HepG2 (cell line): Measurements from ENCODE around the gene FILIP1. TPM values are rescaled to one million over a fixed set of nuclear protein-coding genes. Genes with fewer than 3 reads are reported as not detected.

ENCODE experiments used
- ARNTL ChIP-seq: sonication (generic); formaldehyde crosslinking; IDR thresholded peaks from 2 replicates; pipeline ENCODE4 v1.4.0; 2020; ENCODE audit warnings: mild to moderate bottlenecking, missing genetic modification reagents
- ATF3 ChIP-seq: sonication (generic); formaldehyde crosslinking; IDR thresholded peaks from 2 replicates; pipeline ENCODE4 v1.4.0; 2020; ENCODE audit warnings: missing genetic modification reagents
- CEBPB ChIP-seq: IDR thresholded peaks from 2 replicates; pipeline ENCODE4 v1.6.1; 2011; ENCODE audit warnings: low read depth, low read length, improper control_type of control experiment, borderline replicate concordance
- FOSL1 ChIP-seq: sonication (generic); formaldehyde crosslinking; IDR thresholded peaks from 2 replicates; pipeline ENCODE4 v1.9.0; 2021; ENCODE audit warnings: missing genetic modification reagents, borderline replicate concordance
- FOXK2 ChIP-seq: fragments of 450-650 bp; IDR thresholded peaks from 2 replicates; pipeline ENCODE4 v1.6.1; 2016
- GABPB1 ChIP-seq: IDR thresholded peaks from 2 replicates; pipeline ENCODE4 v1.6.1; 2016; ENCODE audit warnings: mild to moderate bottlenecking, missing genetic modification reagents, moderate library complexity, missing compliant biosample characterization
- HDAC1 ChIP-seq: sonication (generic); formaldehyde crosslinking; IDR thresholded peaks from 2 replicates; pipeline ENCODE4 v1.5.1; 2020; ENCODE audit warnings: mild to moderate bottlenecking, missing genetic modification reagents
- HIVEP1 ChIP-seq: sonication (generic); formaldehyde crosslinking; IDR thresholded peaks from 2 replicates; pipeline ENCODE4 v1.4.0; 2020; ENCODE audit warnings: mild to moderate bottlenecking, missing genetic modification reagents
- HMG20A ChIP-seq: IDR thresholded peaks from 2 replicates; pipeline ENCODE4 v1.6.1; 2016; ENCODE audit warnings: borderline replicate concordance
- HNRNPK ChIP-seq: fragments of 200-400 bp; formaldehyde crosslinking; IDR thresholded peaks from 2 replicates; pipeline ENCODE4 v1.6.1; 2018; ENCODE audit warnings: low read length, low read depth, moderate library complexity, mild to moderate bottlenecking; ENCODE audit not compliant: poor library complexity, severe bottlenecking
- HNRNPL ChIP-seq: fragments of 200-400 bp; formaldehyde crosslinking; IDR thresholded peaks from 2 replicates; pipeline ENCODE4 v1.6.1; 2017; ENCODE audit warnings: mild to moderate bottlenecking, low read depth, low read length
- LRRFIP1 ChIP-seq: sonication (generic); formaldehyde crosslinking; conservative IDR thresholded peaks from 2 replicates; pipeline ENCODE4 v1.4.0; 2020; ENCODE audit warnings: missing genetic modification reagents
- PLRG1 ChIP-seq: fragments of 450-650 bp; conservative IDR thresholded peaks from 2 replicates; pipeline ENCODE4 v1.6.1; 2016
- RBM22 ChIP-seq: fragments of 200-400 bp; formaldehyde crosslinking; optimal IDR thresholded peaks from 2 replicates; pipeline ENCODE3; 2017; ENCODE audit warnings: mild to moderate bottlenecking, low read length, moderate library complexity
- WIZ ChIP-seq: sonication (generic); formaldehyde crosslinking; IDR thresholded peaks from 2 replicates; pipeline ENCODE4 v1.5.1; 2020; ENCODE audit warnings: mild to moderate bottlenecking, missing genetic modification reagents
- ZBTB20 ChIP-seq: sonication (generic); formaldehyde crosslinking; IDR thresholded peaks from 2 replicates; pipeline ENCODE4 v1.8.1; 2023; ENCODE audit warnings: missing genetic modification reagents, low read depth, mild to moderate bottlenecking, borderline replicate concordance
- ZFP90 ChIP-seq: sonication (generic); formaldehyde crosslinking; IDR thresholded peaks from 2 replicates; pipeline ENCODE4 v1.8.0; 2022; ENCODE audit warnings: missing genetic modification reagents, mild to moderate bottlenecking, inconsistent platforms, borderline replicate concordance
- ZNF367 ChIP-seq: sonication (generic); formaldehyde crosslinking; IDR thresholded peaks from 2 replicates; pipeline ENCODE4 v1.4.0; 2020; ENCODE audit warnings: missing genetic modification reagents, borderline replicate concordance
- ZNF446 ChIP-seq: sonication (generic); formaldehyde crosslinking; IDR thresholded peaks from 2 replicates; pipeline ENCODE4 v1.5.0; 2020; ENCODE audit warnings: mild to moderate bottlenecking, missing genetic modification reagents
- ZNF556 ChIP-seq: sonication (generic); formaldehyde crosslinking; IDR thresholded peaks from 2 replicates; pipeline ENCODE4 v1.4.0; 2020; ENCODE audit warnings: mild to moderate bottlenecking, missing genetic modification reagents, borderline replicate concordance
- ZNF563 ChIP-seq: sonication (generic); formaldehyde crosslinking; IDR thresholded peaks from 2 replicates; pipeline ENCODE4 v1.8.0; 2022; ENCODE audit warnings: mild to moderate bottlenecking, moderate library complexity, missing genetic modification reagents
- ZNF589 ChIP-seq: sonication (generic); formaldehyde crosslinking; conservative IDR thresholded peaks from 2 replicates; pipeline ENCODE4 v1.8.0; 2022; ENCODE audit warnings: mild to moderate bottlenecking, moderate library complexity, missing genetic modification reagents
- ZNF674 ChIP-seq: sonication (generic); formaldehyde crosslinking; IDR thresholded peaks from 2 replicates; pipeline ENCODE4 v1.5.0; 2020; ENCODE audit warnings: low read depth, mild to moderate bottlenecking, missing genetic modification reagents
- ZNF713 ChIP-seq: sonication (generic); formaldehyde crosslinking; IDR thresholded peaks from 2 replicates; pipeline ENCODE4 v1.4.0; 2020; ENCODE audit warnings: mild to moderate bottlenecking, missing genetic modification reagents
- ZSCAN30 ChIP-seq: sonication (generic); formaldehyde crosslinking; IDR thresholded peaks from 2 replicates; pipeline ENCODE4 v1.5.0; 2020; ENCODE audit warnings: mild to moderate bottlenecking, missing genetic modification reagents
- polyA plus RNA-seq, 8 experiments: library from polyadenylated mRNA; depleted of rRNA in 3 of 8; stranded (reverse) in 7 of 8; unstranded in 1 of 8; fragments of >200 nt; fragmentation: Illumina TruSeq in 4 of 8; extraction: Trizol in 4 of 8; gene quantifications; 2 replicates each; pipeline versions ENCODE4 v1.2.1 to v1.2.3, GENCODE V29; 2011 to 2016; ENCODE audit warnings: low read depth in 4 of 8, missing spikeins in 1 of 8, mixed read lengths in 1 of 8; ENCODE audit not compliant: insufficient read depth in 1 of 8
- total RNA-seq, 5 experiments: library from RNA; depleted of rRNA; stranded (reverse); fragments of >200 nt; fragmentation: Illumina TruSeq; extraction: Trizol; gene quantifications; 2 replicates each; pipeline ENCODE4 v1.2.3, GENCODE V29; 2016; ENCODE audit warnings: low read depth in 1 of 5
- TF ChIP-seq, protein P1 (sequence below): sonication (generic); formaldehyde crosslinking; conservative IDR thresholded peaks from 2 replicates; pipeline ENCODE4 v1.4.0; 2020; ENCODE audit warnings: missing genetic modification reagents
- TF ChIP-seq, protein P2 (sequence below): sonication (generic); formaldehyde crosslinking; IDR thresholded peaks from 2 replicates; pipeline ENCODE4 v1.8.1; 2023; ENCODE audit warnings: missing genetic modification reagents, inconsistent platforms, borderline replicate concordance

Gene FILIP1
- total and polyA plus RNA-seq, 2 of the 13 experiments (the other 11 are each of a cell fraction or from before 2014, with no cell fraction given), result not detected

DNA sequence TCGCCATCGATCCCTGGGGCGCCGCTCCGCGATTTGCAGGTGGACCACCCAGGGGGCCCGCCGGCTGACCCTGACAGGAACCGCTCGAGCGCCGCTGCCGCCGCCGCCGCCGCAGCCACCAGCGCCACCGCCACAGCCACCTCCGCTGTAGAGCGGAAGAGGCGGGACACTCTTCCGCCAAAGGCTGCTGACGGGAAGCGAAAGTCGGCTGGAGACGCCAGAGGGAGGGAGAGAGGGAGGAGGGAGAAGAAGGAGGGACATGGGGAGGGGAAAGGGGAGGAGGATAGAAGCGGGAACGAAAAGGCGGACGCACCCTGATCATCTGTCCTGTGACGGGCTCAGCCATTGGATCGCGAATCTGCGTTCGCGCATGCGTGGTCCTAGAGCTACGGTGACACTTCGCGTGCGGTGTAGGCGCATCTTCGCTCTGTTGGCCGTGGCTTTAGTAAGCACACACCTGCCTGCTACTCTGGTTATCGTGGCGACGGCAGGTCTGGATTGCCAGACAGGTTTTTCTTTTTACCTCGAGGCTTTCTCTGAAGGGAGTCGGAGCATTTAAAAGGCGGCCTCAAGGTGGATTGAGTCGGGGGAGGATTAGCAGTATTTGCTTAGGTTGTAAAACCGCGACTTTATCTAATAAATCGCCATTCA is 208.8 kb downstream of the FILIP1 start, which contains the start of gene TMEM30A (continued):
- TF ChIP-seq HNRNPK (peak; percentile 85), RBM22 (no peak), ZNF367 (CRISPR knock-in tag) (no peak), CEBPB (no peak), ZNF563 (0 out of 2 replicates have a peak, but pooled peaks have one; percentile 34), HNRNPL (peak; percentile 25; the same call in 1 of the 2 replicates), ZNF556 (CRISPR knock-in tag) (peak; percentile 63; the same call in 1 of the 2 replicates), ZNF589 (CRISPR knock-in tag) (no peak), ZBTB20 (CRISPR knock-in tag) (peak; percentile 62; the same call in 1 of the 2 replicates), HIVEP1 (CRISPR knock-in tag) (no peak), LRRFIP1 (CRISPR knock-in tag) (no peak), HDAC1 (CRISPR knock-in tag) (peak; percentile 76), ZNF674 (CRISPR knock-in tag) (0 out of 2 replicates have a peak, but pooled peaks have one; percentile 35), FOXK2 (peak; percentile 64; the same call in 1 of the 2 replicates), FOSL1 (CRISPR knock-in tag) (no peak), HMG20A (CRISPR knock-in tag) (0 out of 2 replicates have a peak, but pooled peaks have one; percentile 17), WIZ (CRISPR knock-in tag) (peak; percentile 76; the same call in 1 of the 2 replicates), ZSCAN30 (no peak), GABPB1 (CRISPR knock-in tag) (peak; percentile 97), ZNF713 (no peak), ZNF446 (CRISPR knock-in tag) (no peak), ATF3 (CRISPR knock-in tag) (0 out of 2 replicates have a peak, but pooled peaks have one; percentile 33), PLRG1 (no peak), ARNTL (CRISPR knock-in tag) (peak; percentile 71; the same call in 1 of the 2 replicates), ZFP90 (CRISPR knock-in tag) (no peak)
- TF ChIP-seq, protein P1, sequence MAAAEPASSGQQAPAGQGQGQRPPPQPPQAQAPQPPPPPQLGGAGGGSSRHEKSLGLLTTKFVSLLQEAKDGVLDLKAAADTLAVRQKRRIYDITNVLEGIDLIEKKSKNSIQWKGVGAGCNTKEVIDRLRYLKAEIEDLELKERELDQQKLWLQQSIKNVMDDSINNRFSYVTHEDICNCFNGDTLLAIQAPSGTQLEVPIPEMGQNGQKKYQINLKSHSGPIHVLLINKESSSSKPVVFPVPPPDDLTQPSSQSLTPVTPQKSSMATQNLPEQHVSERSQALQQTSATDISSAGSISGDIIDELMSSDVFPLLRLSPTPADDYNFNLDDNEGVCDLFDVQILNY (CRISPR knock-in tag), result no peak
- TF ChIP-seq, protein P2, sequence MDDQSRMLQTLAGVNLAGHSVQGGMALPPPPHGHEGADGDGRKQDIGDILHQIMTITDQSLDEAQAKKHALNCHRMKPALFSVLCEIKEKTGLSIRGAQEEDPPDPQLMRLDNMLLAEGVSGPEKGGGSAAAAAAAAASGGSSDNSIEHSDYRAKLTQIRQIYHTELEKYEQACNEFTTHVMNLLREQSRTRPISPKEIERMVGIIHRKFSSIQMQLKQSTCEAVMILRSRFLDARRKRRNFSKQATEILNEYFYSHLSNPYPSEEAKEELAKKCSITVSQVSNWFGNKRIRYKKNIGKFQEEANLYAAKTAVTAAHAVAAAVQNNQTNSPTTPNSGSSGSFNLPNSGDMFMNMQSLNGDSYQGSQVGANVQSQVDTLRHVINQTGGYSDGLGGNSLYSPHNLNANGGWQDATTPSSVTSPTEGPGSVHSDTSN (CRISPR knock-in tag), result no peak
